Measurements from ENCODE around the gene DNAH11. TPM values are rescaled to one million over a fixed set of nuclear protein-coding genes. Genes with fewer than 3 reads are reported as not detected.

The DNAH11 gene
- total and polyA plus RNA-seq, 2 of the 8 experiments (the other 6 are each of a cell fraction or from before 2014, with no cell fraction given) = 1.8 to 4.9 TPM

DNA sequence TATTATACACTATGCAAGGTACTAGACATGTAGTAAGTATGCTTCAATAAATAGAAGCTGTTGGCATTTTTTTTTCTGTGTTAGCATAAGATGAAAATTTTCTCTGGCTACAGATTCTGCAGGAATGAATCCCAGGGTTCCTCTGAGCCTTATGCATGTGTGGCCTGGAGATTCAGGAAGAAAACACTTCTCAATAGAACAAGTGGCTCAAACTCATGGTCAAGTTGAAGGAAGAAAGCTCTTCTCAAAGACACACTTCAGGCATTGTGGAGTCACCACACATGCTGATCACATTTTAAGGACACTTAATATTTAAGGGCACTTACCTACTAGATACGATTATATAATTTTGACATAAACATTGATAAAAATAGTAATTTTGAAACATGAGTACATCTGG is 19.5 kb downstream of the DNAH11 start:
- Histone ChIP-seq H3K9ac (replicated peaks in 1 of 4; ENCODE audit: extremely low read depth in 1 of 4, low read depth in 3 of 4, low read length in 3 of 4) (no peak overlapping the region), H3K4ac (replicated peaks; ENCODE audit: insufficient read length, low read depth, low read length) (no peak overlapping the region), H4K91ac (replicated peaks; ENCODE audit: insufficient read length, low read length) (no peak overlapping the region), H3K23me2 (ENCODE audit: low read depth, low read length) (no peaks in the 10 kb centered on the region), H3K9me3 (ENCODE audit: insufficient read depth in 2 of 2, low read depth in 1 of 2, low read length in 1 of 2) (no peaks in the 10 kb centered on the region), H2BK5ac (ENCODE audit: low read depth, low read length) (no peak overlapping the region), H4K8ac (ENCODE audit: extremely low read depth, insufficient read depth, low read length) (no peak overlapping the region), H3K79me2 (ENCODE audit: control insufficient read depth in 1 of 2, insufficient read depth in 2 of 2, low read length in 2 of 2) (no peaks in the 10 kb centered on the region), H3K4me3 (ENCODE audit: extremely low read depth in 1 of 4, insufficient read depth in 2 of 4, low read depth in 3 of 4, low read length in 4 of 4) (no peak overlapping the region), H3K4me2 (ENCODE audit: insufficient read depth in 1 of 2, low read depth in 2 of 2, low read length in 2 of 2) (no peak overlapping the region), H2BK15ac (ENCODE audit: low read length) (no peak overlapping the region), H3K14ac (ENCODE audit: insufficient read length) (no peak overlapping the region), H4K5ac (ENCODE audit: insufficient read length, low read depth, low read length) (no peak overlapping the region), H2BK12ac (ENCODE audit: low read depth, low read length) (no peak overlapping the region), H2BK20ac (ENCODE audit: low read length) (no peak overlapping the region), H3K23ac (ENCODE audit: insufficient read length) (no peak overlapping the region), H3K27me3 (replicated peaks in 1 of 4; ENCODE audit: control insufficient read depth in 3 of 4, extremely low read depth in 1 of 4, insufficient read depth in 3 of 4, low read length in 3 of 4) (no peaks in the 10 kb centered on the region), H3K56ac (replicated peaks; ENCODE audit: insufficient read length, low read depth, low read length) (no peak overlapping the region), H3K18ac (ENCODE audit: extremely low read depth, low read length) (no peak overlapping the region), H4K20me1 (replicated peaks in 1 of 2; ENCODE audit: control insufficient read depth in 1 of 2, insufficient read depth in 2 of 2, low read length in 2 of 2) (no peaks in the 10 kb centered on the region), H3K4me1 (replicated peaks in 1 of 4; ENCODE audit: control insufficient read depth in 3 of 4, insufficient read depth in 4 of 4, low read length in 3 of 4) (no peaks in the 10 kb centered on the region), H3K27ac (ENCODE audit: low read depth, low read length) (no peak overlapping the region), H2AK5ac (ENCODE audit: low read depth, low read length) (no peak overlapping the region), H3K36me3 (ENCODE audit: control insufficient read depth in 2 of 4, insufficient read depth in 4 of 4, low read length in 3 of 4) (no peaks in the 10 kb centered on the region; a peak in 5 of 8 replicates), H2AFZ (ENCODE audit: low read length) (no peak overlapping the region), H3K79me1 (ENCODE audit: low read depth, low read length) (no peaks in the 10 kb centered on the region), H2BK120ac (replicated peaks; ENCODE audit: low read depth, low read length) (no peak overlapping the region)
- ChIA-PET POLR2A (ENCODE audit: partially characterized antibody) (no interaction called here), CTCF (ENCODE audit: partially characterized antibody) (interaction anchor here (1.1 kb wide), 1 partner anchor 10 kb away, joined by 3 read pairs; no protein-coding TSS in a partner anchor)
- DNase-seq (ENCODE audit: low read depth in 1 of 2, low spot score in 2 of 2) (no peak), FAIRE-seq (no peak)
- WGBS, 2 experiments (ENCODE audit: extremely low coverage in 1 of 2, insufficient coverage in 1 of 2, insufficient read length in 1 of 2, insufficient replicate concordance in 2 of 2, low coverage in 1 of 2, low lambda C conversion rate in 2 of 2, missing lambda C conversion rate in 1 of 2) = 91% methylated on average over 1 of the region's 1 CpG; no CpG with 5 or more reads in 1 of the 2 experiments
- TF ChIP-seq BCL11A (IDR thresholded peaks at IDR 0.05; ENCODE audit: low read depth in 2 of 2, low read length in 2 of 2) = no peak
- no peak for TF ChIP-seq RFX5 (IDR thresholded peaks at IDR 0.05; ENCODE audit: borderline replicate concordance, low read depth, low read length)
- TF ChIP-seq, protein P1, sequence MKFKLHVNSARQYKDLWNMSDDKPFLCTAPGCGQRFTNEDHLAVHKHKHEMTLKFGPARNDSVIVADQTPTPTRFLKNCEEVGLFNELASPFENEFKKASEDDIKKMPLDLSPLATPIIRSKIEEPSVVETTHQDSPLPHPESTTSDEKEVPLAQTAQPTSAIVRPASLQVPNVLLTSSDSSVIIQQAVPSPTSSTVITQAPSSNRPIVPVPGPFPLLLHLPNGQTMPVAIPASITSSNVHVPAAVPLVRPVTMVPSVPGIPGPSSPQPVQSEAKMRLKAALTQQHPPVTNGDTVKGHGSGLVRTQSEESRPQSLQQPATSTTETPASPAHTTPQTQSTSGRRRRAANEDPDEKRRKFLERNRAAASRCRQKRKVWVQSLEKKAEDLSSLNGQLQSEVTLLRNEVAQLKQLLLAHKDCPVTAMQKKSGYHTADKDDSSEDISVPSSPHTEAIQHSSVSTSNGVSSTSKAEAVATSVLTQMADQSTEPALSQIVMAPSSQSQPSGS (IDR thresholded peaks at IDR 0.05; ENCODE audit: low read length) = no peak
- TF ChIP-seq RXRA (IDR thresholded peaks at IDR 0.05; ENCODE audit: insufficient read depth, low read depth, low read length) = no peak
- no peak for TF ChIP-seq TAF7 (optimal IDR thresholded peaks at IDR 0.05; ENCODE audit: borderline replicate concordance, low read depth, low read length)
- TF ChIP-seq CTBP2 (IDR thresholded peaks at IDR 0.05; ENCODE audit: borderline replicate concordance, insufficient read depth, insufficient read length, low read length) = no peak
- TF ChIP-seq RAD21 (IDR thresholded peaks at IDR 0.05 in 1 of 2, conservative IDR thresholded peaks at IDR 0.05 in 1 of 2; ENCODE audit: low read depth in 2 of 2, low read length in 2 of 2) = no peak
- TF ChIP-seq SP4 (IDR thresholded peaks at IDR 0.05; ENCODE audit: low read length) = no peak
- TF ChIP-seq, protein P2, sequence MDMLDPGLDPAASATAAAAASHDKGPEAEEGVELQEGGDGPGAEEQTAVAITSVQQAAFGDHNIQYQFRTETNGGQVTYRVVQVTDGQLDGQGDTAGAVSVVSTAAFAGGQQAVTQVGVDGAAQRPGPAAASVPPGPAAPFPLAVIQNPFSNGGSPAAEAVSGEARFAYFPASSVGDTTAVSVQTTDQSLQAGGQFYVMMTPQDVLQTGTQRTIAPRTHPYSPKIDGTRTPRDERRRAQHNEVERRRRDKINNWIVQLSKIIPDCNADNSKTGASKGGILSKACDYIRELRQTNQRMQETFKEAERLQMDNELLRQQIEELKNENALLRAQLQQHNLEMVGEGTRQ (IDR thresholded peaks at IDR 0.05; ENCODE audit: low read length) = no peak
- no peak for TF ChIP-seq SP2 (IDR thresholded peaks at IDR 0.05; ENCODE audit: low read length)
- TF ChIP-seq BACH1 (IDR thresholded peaks at IDR 0.05; ENCODE audit: low read length) = no peak
- no peak for TF ChIP-seq CHD1 (IDR thresholded peaks at IDR 0.05; ENCODE audit: low read depth, low read length)
